Ovary (tissue), 9 donors: ENCODE data around the gene MTHFR. TPM values are rescaled to one million over a fixed set of nuclear protein-coding genes. Genes with fewer than 3 reads are reported as not detected.

Experiments
- DNase-seq, 5 donors: peaks; one replicate each; pipeline ENCODE4 v3.0.0-alpha.2; 2019 to 2020
- H3K27ac ChIP-seq, 2 donors: fragments of 200-600 bp; one replicate each; pipeline versions ENCODE4 v1.5.1 to v1.8.0; 2019 to 2022
- H3K27me3 ChIP-seq: fragments of 200-600 bp; one replicate; pipeline ENCODE4 v1.8.0; 2022
- H3K36me3 ChIP-seq: fragments of 200-600 bp; sonication (generic); one replicate; pipeline ENCODE4 v1.5.1; 2019
- H3K4me1 ChIP-seq: one replicate; pipeline ENCODE4 v1.8.1; 2013; ENCODE audit warnings: mild to moderate bottlenecking, moderate library complexity; ENCODE audit not compliant: insufficient read depth
- H3K4me3 ChIP-seq: fragments of 200-600 bp; sonication (generic); one replicate; pipeline ENCODE4 v1.5.1; 2017
- H3K9me3 ChIP-seq, 2 donors: fragments of 200-600 bp in 1 of 2; sonication (generic) in 1 of 2; one replicate each; pipeline versions ENCODE4 v1.5.1 to v1.8.1; 2013 to 2019; ENCODE audit warnings: mild to moderate bottlenecking in 1 of 2, moderate library complexity in 1 of 2
- CTCF ChIP-seq, 3 donors: fragments of 450-650 bp in 2 of 3; fragments of 200-600 bp in 1 of 3; IDR thresholded peaks; one replicate each; pipeline versions ENCODE4 v1.5.1 to v1.8.0; 2016 to 2022; ENCODE audit warnings: antibody characterized with exemption in 3 of 3, mild to moderate bottlenecking in 1 of 3
- EP300 ChIP-seq: sonication (generic); formaldehyde crosslinking; IDR thresholded peaks from one replicate; pipeline ENCODE4 v1.6.1; 2017; ENCODE audit warnings: antibody characterized with exemption
- POLR2A ChIP-seq: fragments of 450-650 bp; IDR thresholded peaks from one replicate; pipeline ENCODE4 v1.6.1; 2017; ENCODE audit warnings: antibody characterized with exemption, mild to moderate bottlenecking, moderate library complexity
- WGBS, 3 donors: extraction: QIAGEN DNeasy Blood & Tissue Kit in 1 of 3; methylation state at CpG; one replicate each; pipeline versions ENCODE4 v1.1.5 to v1.1.7; 2013 to 2017; 5-methylcytosine and 5-hydroxymethylcytosine counted together
- intact Hi-C, 4 donors: fragments of 100-400 bp; cut with DNase I; formaldehyde crosslinking; loops; one replicate each; pipeline versions ENCODE4 v1.11.0 to v1.15.1; 2022 to 2023
- polyA plus RNA-seq, 2 donors: library from polyadenylated mRNA; stranded (reverse); fragments of 200-250 nt in 1 of 2; fragments of 350-450 nt in 1 of 2; fragmentation: Illumina TruSeq in 1 of 2; extraction: RNeasy Lipid Tissue Mini Kit (QIAGEN cat#74804) in 1 of 2; gene quantifications; one replicate each; pipeline ENCODE4 v1.2.3, GENCODE V29; 2013 to 2014
- total RNA-seq, 7 donors: library from RNA; depleted of rRNA in 2 of 7; stranded (reverse); fragments of >200 nt in 2 of 7; fragmentation: NEBNext Ultra II Directional in 3 of 7; extraction: Animal tissue kit (Norgen Biotek cat#: 25700) in 3 of 7; gene quantifications; one replicate each; pipeline versions ENCODE4 v1.1.0 to v1.2.4, GENCODE V29; 2016 to 2023
- donor health status: DM: no; HTN: no; CAD: no; lungs with moderate emphysema.
- donor health status: DM: no; HTN: no; CAD: no.
- donor health status: Bipolar disorder and iron deficiency.
- donor health status: DM: yes; HTN: yes; CAD: no.
- donor health status: DM: no; HTN: no; CAD: no.
- donor health status: DM: yes; HTN: yes; CAD: no.

Gene MTHFR
- total and polyA plus RNA-seq, 9 donors, result 13.1 to 161 (median 55.6) TPM

- H3K4me3 ChIP-seq, result peak overlapping the region; percentile 62
- H3K9me3 ChIP-seq, result no peaks in the 10 kb centered on the region
- peak in 4 of 5 donors; percentile 32 to 61 (median 55) for DNase-seq
- intact Hi-C loops, result loop anchor here in 1 of 4 donors (2.0 kb wide), 1 partner anchor 16 kb away; no protein-coding TSS in a partner anchor
- no peak for TF ChIP-seq EP300
- peak; percentile 29 for TF ChIP-seq POLR2A
- no peak for TF ChIP-seq CTCF (IDR thresholded peaks at IDR 0.05)
- H3K27me3 ChIP-seq, result no peaks in the 10 kb centered on the region
- H3K27ac ChIP-seq, result peak overlapping the region; percentile 95 to 96
- 4 to 7% (median 5%) methylated on average over 6 of the region's 6 CpGs for WGBS, 3 donors
- peaks cover 5% of the 10 kb centered on the region for H3K4me1 ChIP-seq
- no peaks in the 10 kb centered on the region for H3K36me3 ChIP-seq
Observed at GRCh38 chr1:11802616-11802972, 3.2 kb downstream of the MTHFR start.

GRCh38 chr1:11800756-11801433, 4.9 kb downstream of the MTHFR start:
- DNase-seq, result peak in 3 of 5 donors; percentile 27 to 59 (median 49)
- intact Hi-C loops, result no loop called here
- 78 to 87% (median 80%) methylated on average over 19 to 21 of the region's 21 CpGs for WGBS, 3 donors

GRCh38 chr1:11800391-11800755, 5.4 kb downstream of the MTHFR start:
- Histone ChIP-seq H3K9me3 (no peaks in the 10 kb centered on the region), H3K27me3 (no peaks in the 10 kb centered on the region), H3K27ac (no peak overlapping the region), H3K4me1 (peaks cover 9% of the 10 kb centered on the region), H3K36me3 (no peaks in the 10 kb centered on the region), H3K4me3 (no peak overlapping the region)
- 90 to 93% (median 92%) methylated on average over 8 of the region's 8 CpGs for WGBS, 3 donors
- intact Hi-C loops, result no loop called here
- TF ChIP-seq POLR2A, result no peak
- TF ChIP-seq EP300, result no peak
- TF ChIP-seq CTCF (IDR thresholded peaks at IDR 0.05), result no peak
- DNase-seq, result no peak

More at GRCh38 chr1:11800756-11801433, 4.9 kb downstream of the MTHFR start:
- no peak for TF ChIP-seq CTCF (IDR thresholded peaks at IDR 0.05)
- TF ChIP-seq EP300, result no peak
- TF ChIP-seq POLR2A, result no peak
- H3K4me1 ChIP-seq, result peaks cover 9% of the 10 kb centered on the region
- H3K9me3 ChIP-seq, result no peaks in the 10 kb centered on the region
- H3K4me3 ChIP-seq, result no peak overlapping the region
- H3K27ac ChIP-seq, result peak overlapping the region in 1 of 2 donors; percentile 36
- H3K27me3 ChIP-seq, result no peaks in the 10 kb centered on the region
- H3K36me3 ChIP-seq, result no peaks in the 10 kb centered on the region

- Histone ChIP-seq H3K4me3 (no peak overlapping the region), H3K4me1 (peaks cover 9% of the 10 kb centered on the region), H3K27me3 (no peaks in the 10 kb centered on the region), H3K9me3 (no peaks in the 10 kb centered on the region), H3K27ac (no peak overlapping the region), H3K36me3 (no peaks in the 10 kb centered on the region)
- peak in 1 of 5 donors; percentile 23 for DNase-seq
- TF ChIP-seq EP300 (no peak), CTCF (IDR thresholded peaks at IDR 0.05) (no peak), POLR2A (no peak)
- intact Hi-C loops, result loop anchor here in 1 of 4 donors (10.0 kb wide), 1 partner anchor 65 kb away; the partner anchor contains the start of gene AGTRAP
- 91 to 94% (median 91%) methylated on average over 9 of the region's 9 CpGs for WGBS, 3 donors
Observed at GRCh38 chr1:11799896-11800295, 5.9 kb downstream of the MTHFR start.
